Stimulated activated CD8-positive, alpha-beta memory T cell treated with anti-CD3 and anti-CD28 coated beads, Interleukin-12 subunit alpha, Interleukin-12 subunit beta, amount 100 ng/mL, for 24 hours (primary cell): ENCODE data around the gene ASPSCR1.

Experiments
- DNase-seq: peaks from one replicate; pipeline ENCODE4 v3.0.0-alpha.2; 2020; ENCODE audit errors: extremely low read depth

Gene ASPSCR1

DNA sequence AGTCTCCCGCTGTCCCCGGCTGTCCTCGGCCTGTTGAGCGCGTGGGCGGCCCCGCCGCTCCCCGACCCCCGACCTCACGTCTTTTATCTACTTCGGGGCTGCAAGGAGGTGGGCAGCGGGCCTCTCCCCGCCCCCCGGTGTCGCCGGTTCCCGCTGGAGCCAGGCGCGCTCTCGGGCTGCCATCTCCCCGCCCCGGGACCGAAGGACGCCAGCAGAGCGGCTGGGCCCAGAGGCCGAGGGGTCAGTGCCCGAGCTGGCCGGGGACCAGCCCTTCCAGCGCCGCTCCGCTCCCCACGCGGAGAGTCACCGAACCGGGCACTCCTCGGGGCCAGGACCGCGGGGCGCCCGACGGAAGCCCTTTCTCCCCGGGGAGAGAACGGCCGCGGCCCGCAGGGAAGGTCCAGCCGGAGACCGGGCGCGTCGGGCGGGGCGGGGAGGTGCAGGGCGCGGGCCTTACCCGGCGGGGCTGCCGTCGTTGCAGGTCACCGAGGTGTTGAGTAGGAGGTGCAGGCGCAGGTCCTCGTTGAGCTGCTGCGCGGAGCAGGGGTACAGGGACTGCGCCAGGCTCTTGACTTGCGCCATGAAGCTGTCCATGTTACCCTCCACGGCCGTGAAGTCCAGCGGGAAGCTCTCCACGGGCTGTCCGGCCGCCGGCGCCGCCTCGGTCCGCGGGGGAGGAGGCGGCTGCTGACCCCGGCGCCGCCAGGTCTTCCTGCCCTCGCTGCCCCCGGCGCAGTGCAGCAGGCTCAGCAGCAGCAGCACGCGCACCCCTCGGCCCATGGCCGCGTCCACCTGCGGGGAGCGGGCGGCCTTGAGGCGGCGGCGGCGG, 17.1 kb upstream of the ASPSCR1 start:
- no peak for DNase-seq

DNA sequence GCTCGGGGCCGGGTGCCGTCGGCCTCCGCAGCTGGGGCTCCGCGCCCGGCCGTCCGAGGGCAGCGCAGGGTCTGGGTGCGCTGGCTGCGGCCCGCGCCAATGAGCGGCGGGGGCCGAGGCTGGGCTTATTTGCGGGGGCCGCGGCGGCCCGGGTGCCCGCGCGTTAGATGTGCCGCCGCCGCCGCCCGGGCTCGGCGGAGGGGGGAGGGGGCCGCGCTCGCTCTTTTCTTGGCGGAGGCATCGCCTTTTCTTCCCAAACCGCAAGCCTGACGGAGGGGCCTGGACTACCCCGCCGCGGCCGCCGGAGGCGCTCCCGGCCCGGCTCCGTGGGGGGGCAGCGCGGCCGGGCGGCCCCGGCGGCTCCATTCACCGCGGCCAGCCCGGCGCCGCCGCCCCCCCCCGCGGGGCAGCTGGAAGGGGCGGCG, 16.3 kb upstream of the ASPSCR1 start, which contains the start of gene NOTUM:
TSS of gene NOTUM (minus strand) at position 101 of the 425 bp plus-strand sequence. CDS start 278 bp downstream, outside the sequence.
- DNase-seq, result no peak

DNA sequence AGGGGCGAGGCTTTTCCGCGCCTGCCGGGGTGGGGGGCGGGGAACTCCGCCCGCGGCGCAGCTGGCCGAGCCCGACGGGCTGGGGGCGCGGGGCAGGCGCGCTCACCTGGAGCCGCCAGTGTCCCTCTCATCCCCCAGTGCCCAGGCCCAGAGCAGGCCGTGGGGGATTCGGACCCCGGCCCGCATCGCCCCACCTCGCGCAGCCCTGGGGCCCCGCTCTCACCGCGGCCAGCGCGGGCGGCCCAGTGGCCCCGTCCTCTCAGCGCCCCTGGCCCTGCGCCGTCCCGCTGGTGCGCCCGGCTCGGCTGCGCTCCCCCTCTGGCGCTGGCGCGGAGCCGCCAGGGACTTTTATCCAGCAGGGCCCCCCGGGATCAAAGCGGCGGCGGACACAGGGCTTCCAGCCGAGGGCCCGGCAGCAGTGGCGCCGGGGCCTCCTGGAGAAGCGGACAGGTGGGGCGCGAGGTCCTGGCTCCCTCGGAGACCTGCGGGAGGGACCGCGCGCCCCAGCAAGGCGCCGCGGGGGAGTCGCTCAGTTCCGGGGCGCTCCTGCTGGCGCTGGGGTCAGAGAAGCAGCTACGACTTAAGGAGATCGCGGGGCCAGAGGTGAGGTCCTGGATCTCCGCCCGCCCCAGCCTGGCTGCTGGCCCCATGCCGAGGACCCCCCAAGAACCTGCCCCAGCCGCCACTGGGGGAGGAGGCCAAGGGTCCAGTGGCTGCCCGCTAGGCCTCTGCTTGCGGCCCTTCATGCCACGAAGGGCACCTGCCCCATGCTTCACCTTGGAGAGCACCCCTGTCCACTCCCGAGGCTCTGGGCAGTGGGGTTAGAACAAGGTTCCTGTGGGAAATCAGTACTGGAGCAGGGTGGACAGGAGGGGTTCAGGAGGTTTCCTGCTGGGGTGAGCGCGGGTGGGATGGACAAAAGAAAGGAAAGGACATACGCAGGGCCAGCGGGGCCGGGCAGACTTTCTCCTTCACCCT, 15.6 kb upstream of the ASPSCR1 start:
- DNase-seq, result no peak

DNA sequence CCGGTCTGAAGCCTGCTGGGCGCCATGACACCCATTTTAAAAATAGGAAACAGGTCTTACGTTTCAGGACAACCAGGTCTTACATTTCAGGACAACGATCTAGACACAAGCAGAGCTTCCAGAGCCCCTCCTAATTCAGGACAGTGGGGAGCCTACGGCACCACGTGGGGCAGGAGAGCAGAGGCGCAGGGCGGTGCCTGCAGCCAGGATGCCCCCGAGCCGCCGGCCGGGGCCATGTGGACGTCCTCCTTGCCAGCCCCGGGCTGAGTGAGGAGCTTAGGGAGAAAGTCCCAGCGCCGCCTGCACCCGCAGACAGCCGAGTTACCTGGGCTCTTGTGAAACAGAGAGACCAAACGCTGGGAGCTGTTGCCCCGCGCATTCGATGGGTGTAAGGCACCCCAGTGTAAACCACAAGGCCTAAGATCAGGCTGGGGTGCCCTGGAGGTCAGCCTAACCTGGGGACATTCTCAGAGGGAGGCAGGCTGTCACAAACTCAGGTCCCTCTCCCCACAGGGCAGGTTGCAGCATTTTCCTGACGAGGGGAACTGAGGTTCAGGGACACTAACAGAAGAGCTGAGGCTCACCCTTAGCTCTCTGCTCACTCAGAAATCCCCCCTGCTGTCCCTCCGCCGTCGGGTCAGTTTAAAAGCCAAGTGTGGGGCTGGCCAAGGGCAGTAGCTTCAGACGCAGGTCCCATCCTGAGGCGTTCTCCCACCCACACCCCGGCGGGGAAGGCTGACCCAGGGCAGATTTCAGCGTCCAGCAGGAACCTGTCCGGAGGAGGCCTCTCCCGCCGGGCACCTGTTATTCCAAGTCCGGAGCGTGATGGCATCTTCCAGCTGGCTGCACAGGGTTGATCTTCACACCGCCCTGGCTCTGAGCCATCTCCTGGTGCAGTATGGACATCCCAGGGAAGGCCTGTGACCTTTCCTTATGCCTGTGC, 14.7 kb upstream of the ASPSCR1 start:
- no peak for DNase-seq

GRCh38 chr17:81964081-81964849, 13.2 kb upstream of the ASPSCR1 start:
- no peak for DNase-seq

DNA sequence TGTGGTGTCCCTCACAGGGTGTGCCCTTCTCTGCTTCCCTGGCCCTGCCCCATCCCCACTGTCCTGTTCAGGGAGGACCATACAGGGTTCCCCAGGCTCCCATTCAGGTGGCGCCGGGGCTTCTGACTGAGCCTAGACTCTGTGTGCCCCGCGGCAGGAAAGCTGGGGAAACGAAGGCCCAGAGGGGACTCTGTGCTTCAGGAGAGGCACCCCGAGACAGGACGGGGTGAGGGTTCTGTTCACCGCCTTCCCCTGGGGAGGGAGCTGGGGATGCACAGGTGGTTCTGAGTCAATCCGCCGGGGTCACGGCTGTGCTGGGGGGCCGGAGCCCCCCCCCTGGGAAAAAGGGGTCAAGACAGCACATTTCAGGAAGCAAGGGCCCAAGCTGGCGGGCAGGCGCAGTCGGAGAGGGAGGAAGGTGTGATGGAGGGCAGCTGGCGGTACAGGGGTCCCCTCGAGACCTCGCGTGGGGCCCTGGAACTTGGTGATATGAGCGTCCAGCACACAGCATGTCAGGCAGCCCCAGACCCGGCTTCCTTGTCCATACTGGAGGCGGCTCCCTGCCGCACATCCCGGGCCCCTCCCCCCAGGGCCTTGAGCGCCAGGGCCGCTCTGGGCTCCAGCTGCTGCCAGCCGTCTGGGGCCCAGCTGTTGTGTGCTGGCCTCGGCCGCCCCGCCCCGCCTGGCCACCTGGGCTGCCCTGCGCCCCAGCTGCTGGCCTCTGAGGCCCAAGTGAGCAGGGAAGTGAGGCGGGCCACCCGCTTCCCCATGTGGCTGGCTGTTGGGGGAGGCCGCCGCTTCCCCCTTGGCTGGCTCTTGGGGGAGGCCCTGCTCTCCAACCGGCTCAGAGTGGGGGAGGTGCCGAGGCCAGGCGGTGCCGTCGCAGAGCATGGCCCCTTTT, 10.8 kb upstream of the ASPSCR1 start:
- DNase-seq, result no peak

- DNase-seq, result no peak
Observed at GRCh38 chr17:81967244-81967532, 10.2 kb upstream of the ASPSCR1 start.

- peak; percentile 55 for DNase-seq
Observed at GRCh38 chr17:81967533-81968395, 9.7 kb upstream of the ASPSCR1 start.

DNA sequence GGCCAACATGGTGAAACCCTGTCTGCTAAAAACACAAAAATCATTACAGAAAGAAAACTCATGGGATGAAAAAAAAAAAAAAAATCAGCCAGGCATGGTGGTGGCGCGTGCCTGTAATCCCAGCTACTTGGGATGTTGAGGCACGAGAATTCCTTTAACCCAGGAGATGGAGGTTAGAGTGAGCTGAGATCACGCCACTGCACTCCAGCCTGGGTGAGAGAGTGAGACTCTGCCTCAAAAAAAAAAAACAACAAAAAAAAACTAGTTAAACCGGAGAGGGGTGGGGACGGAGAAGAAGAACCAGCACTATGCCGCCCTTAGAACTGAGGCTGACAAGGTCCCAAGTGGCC, 9.1 kb upstream of the ASPSCR1 start:
- DNase-seq, result no peak

- DNase-seq, result no peak
Observed at GRCh38 chr17:81968850-81969812, 8.3 kb upstream of the ASPSCR1 start.

GRCh38 chr17:81973432-81973831, 4.0 kb upstream of the ASPSCR1 start:
- no peak for DNase-seq

GRCh38 chr17:81976332-81977210, 858 bp upstream of the ASPSCR1 start:
- no peak for DNase-seq

- no peak for DNase-seq
Observed at GRCh38 chr17:81978524-81979298, 1.3 kb downstream of the ASPSCR1 start.

- DNase-seq, result no peak
Observed at GRCh38 chr17:81980122-81980521, 2.7 kb downstream of the ASPSCR1 start.

- DNase-seq, result no peak
Observed at GRCh38 chr17:81980707-81981343, 3.4 kb downstream of the ASPSCR1 start.
